Progenitor cell of endocrine pancreas (in vitro differentiated cells): ENCODE data around the gene ASB15. TPM values are rescaled to one million over a fixed set of nuclear protein-coding genes. Genes with fewer than 3 reads are reported as not detected.

ENCODE experiments used
- DNase-seq: peaks from one replicate; pipeline ENCODE4 v3.0.0; 2021; ENCODE audit warnings: low spot score; ENCODE audit not compliant: unreplicated experiment
- H3K27ac Mint-ChIP-seq: 2 replicates; pipeline ENCODE4 v1.8.0; 2021; ENCODE audit warnings: mild to moderate bottlenecking, moderate library complexity, mixed read lengths
- H3K27me3 Mint-ChIP-seq: 2 replicates; pipeline ENCODE4 v1.8.0; 2021; ENCODE audit warnings: mixed read lengths
- H3K36me3 Mint-ChIP-seq: 2 replicates; pipeline ENCODE4 v1.8.0; 2022; ENCODE audit warnings: mixed read lengths; ENCODE audit not compliant: insufficient read depth
- H3K4me1 Mint-ChIP-seq: 2 replicates; pipeline ENCODE4 v1.8.0; 2021; ENCODE audit warnings: low read depth, mixed read lengths
- H3K4me3 Mint-ChIP-seq: 2 replicates; pipeline ENCODE4 v1.8.0; 2021; ENCODE audit warnings: low read depth, mild to moderate bottlenecking, moderate library complexity, mixed read lengths
- H3K9me3 Mint-ChIP-seq: 2 replicates; pipeline ENCODE4 v1.8.0; 2021; ENCODE audit warnings: low read depth, mixed read lengths
- total RNA-seq: library from RNA; stranded (reverse); gene quantifications from 2 replicates; pipeline ENCODE4 v1.2.1, GENCODE V29; 2021
- TF ChIP-seq, protein P1 (sequence below): fragments of 200-600 bp; sonication (generic); IDR thresholded peaks from one replicate; pipeline ENCODE4 v1.5.0; 2021; ENCODE audit warnings: antibody characterized with exemption, mild to moderate bottlenecking; ENCODE audit not compliant: unreplicated experiment

ASB15 gene
- total RNA-seq, 1 donor from 2014 or later: not detected

DNA sequence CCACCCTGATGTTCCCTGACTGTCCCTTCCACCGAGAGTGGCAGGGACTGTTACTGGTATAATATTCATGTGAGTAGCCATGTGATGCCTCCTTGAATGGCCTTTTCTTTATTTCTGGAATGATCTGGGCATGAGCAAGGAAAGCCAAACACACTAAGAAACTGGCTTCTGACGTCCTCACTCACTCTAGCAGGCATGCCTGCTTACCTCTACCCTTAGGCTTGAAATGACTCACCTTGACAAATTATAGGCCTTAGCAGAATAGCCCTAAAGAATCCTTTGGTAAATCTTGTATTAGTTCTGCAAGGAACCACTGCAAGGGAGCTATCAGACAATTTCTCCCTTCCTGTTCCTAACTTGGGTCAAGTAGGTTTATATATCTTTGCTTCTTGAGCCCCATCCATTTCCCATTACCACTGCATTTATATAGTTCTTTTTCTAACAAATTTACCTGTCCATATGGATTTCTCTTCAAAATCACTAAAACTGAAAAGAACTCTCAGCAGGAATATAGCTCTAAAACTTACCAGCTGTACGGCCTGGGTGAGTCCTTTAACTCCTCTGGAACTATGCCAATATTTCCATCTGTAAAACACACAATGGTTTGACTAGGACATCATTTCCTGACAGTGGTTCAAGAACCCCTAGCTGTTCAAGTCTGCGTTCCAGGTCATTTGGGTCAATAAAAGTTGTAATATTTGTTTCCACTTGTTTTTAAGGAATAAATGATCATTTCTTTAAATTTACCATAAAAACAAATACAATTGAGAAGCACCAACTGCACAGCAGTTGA lies 31.0 kb upstream of the ASB15 start:
- TF ChIP-seq, protein P1, sequence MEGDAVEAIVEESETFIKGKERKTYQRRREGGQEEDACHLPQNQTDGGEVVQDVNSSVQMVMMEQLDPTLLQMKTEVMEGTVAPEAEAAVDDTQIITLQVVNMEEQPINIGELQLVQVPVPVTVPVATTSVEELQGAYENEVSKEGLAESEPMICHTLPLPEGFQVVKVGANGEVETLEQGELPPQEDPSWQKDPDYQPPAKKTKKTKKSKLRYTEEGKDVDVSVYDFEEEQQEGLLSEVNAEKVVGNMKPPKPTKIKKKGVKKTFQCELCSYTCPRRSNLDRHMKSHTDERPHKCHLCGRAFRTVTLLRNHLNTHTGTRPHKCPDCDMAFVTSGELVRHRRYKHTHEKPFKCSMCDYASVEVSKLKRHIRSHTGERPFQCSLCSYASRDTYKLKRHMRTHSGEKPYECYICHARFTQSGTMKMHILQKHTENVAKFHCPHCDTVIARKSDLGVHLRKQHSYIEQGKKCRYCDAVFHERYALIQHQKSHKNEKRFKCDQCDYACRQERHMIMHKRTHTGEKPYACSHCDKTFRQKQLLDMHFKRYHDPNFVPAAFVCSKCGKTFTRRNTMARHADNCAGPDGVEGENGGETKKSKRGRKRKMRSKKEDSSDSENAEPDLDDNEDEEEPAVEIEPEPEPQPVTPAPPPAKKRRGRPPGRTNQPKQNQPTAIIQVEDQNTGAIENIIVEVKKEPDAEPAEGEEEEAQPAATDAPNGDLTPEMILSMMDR: no peak
- H3K36me3 Mint-ChIP-seq: no peaks in the 10 kb centered on the region

DNA sequence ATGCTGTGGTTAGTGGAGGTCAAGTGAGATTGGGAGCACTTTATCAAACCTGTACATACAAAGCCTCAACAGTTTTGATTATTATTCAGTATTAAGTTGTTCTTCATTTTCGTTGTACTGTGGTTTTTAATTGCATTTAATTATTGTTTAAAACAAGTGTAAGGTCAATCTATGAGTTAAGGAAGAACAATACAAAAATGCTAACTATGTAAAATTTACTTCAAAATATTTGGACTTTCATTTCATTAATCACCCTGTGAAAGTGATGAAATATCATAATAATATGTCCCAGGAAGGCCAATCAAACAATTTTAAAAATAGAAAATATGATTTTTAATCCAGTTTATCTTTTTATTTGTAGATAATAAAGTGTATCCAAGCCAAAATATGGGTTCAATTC lies 30.4 kb upstream of the ASB15 start:
- TF ChIP-seq, protein P1: no peak
- Mint-ChIP-seq H3K27ac (no peak overlapping the region), H3K36me3 (no peaks in the 10 kb centered on the region), H3K27me3 (no peaks in the 10 kb centered on the region), H3K4me1 (no peaks in the 10 kb centered on the region), H3K4me3 (no peak overlapping the region), H3K9me3 (no peaks in the 10 kb centered on the region)
- no peak for DNase-seq

More for the DNA sequence above, 31.0 kb upstream of the ASB15 start:
- Mint-ChIP-seq H3K4me3 (no peak overlapping the region), H3K9me3 (no peaks in the 10 kb centered on the region), H3K27ac (no peak overlapping the region), H3K27me3 (no peaks in the 10 kb centered on the region), H3K4me1 (no peaks in the 10 kb centered on the region)
- DNase-seq: no peak

GRCh38 chr7:123571684-123572083 lies 29.9 kb upstream of the ASB15 start:
- no peak overlapping the region for H3K4me3 Mint-ChIP-seq
- no peaks in the 10 kb centered on the region for H3K4me1 Mint-ChIP-seq
- H3K36me3 Mint-ChIP-seq: no peaks in the 10 kb centered on the region
- H3K9me3 Mint-ChIP-seq: no peaks in the 10 kb centered on the region
- no peak for DNase-seq
- TF ChIP-seq, protein P1: no peak
- no peak overlapping the region for H3K27ac Mint-ChIP-seq
- no peaks in the 10 kb centered on the region for H3K27me3 Mint-ChIP-seq

- Mint-ChIP-seq H3K27ac (no peak overlapping the region), H3K36me3 (no peaks in the 10 kb centered on the region), H3K27me3 (no peaks in the 10 kb centered on the region)
These were observed 28.3 kb upstream of the ASB15 start for GRCh38 chr7:123573341-123573740.

DNA sequence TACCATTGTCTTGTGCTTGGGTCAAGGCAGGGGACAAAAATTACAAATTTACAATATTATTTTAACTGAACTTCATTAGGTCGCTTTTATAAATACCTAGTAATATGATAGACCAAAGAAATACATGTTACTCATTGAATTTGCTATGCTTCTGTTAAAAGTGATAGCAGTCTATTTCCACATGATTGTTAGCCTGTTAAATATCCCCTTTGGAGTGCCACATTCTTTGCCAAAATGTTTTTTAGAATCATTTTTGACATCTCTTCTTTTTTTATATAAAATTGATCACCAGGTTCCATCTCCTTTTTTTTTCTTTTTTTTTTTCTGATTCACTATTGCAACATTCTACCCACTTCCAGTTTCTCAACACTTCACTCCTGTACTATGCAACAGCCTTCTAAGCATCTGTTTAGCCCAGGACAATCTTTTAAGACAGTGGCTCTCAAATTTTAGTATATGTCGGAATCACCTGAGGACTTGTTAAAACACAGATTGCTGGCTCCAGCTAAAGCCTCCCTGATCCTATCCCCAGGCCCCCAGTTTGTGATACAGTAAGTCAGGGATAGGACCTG lies 27.6 kb upstream of the ASB15 start:
- H3K27me3 Mint-ChIP-seq: no peaks in the 10 kb centered on the region
- H3K36me3 Mint-ChIP-seq: no peaks in the 10 kb centered on the region
- no peak overlapping the region for H3K4me3 Mint-ChIP-seq
- H3K4me1 Mint-ChIP-seq: no peaks in the 10 kb centered on the region
- no peak overlapping the region for H3K27ac Mint-ChIP-seq
- DNase-seq: no peak
- TF ChIP-seq, protein P1: no peak
- H3K9me3 Mint-ChIP-seq: no peaks in the 10 kb centered on the region

More at GRCh38 chr7:123573341-123573740, 28.3 kb upstream of the ASB15 start:
- Mint-ChIP-seq H3K4me1 (no peaks in the 10 kb centered on the region), H3K9me3 (no peaks in the 10 kb centered on the region), H3K4me3 (no peak overlapping the region)
- TF ChIP-seq, protein P1: no peak
- DNase-seq: no peak
